Hepatocyte (in vitro differentiated cells): ENCODE measurements around the gene RMC1. TPM values are rescaled to one million over a fixed set of nuclear protein-coding genes. Genes with fewer than 3 reads are reported as not detected.

ENCODE experiments used
- DNase-seq: peaks from one replicate; pipeline ENCODE4 v3.0.0-alpha.2; 2016; ENCODE audit warnings: low spot score
- H2AFZ ChIP-seq: fragments of 200-600 bp; sonication (generic); 2 replicates; pipeline ENCODE4 v1.6.0; 2016; ENCODE audit warnings: antibody characterized with exemption, mild to moderate bottlenecking
- H3K27ac ChIP-seq: fragments of 200-600 bp; sonication (generic); 2 replicates; pipeline ENCODE4 v1.5.1; 2016; ENCODE audit warnings: mild to moderate bottlenecking
- H3K27me3 ChIP-seq: fragments of 200-600 bp; sonication (generic); 2 replicates; pipeline ENCODE4 v1.6.1; 2016
- H3K36me3 ChIP-seq: fragments of 200-600 bp; sonication (generic); replicated peaks from 2 replicates; pipeline ENCODE4 v1.5.1; 2016; ENCODE audit warnings: low read depth; ENCODE audit not compliant: insufficient read depth
- H3K4me1 ChIP-seq: fragments of 200-600 bp; sonication (generic); 2 replicates; pipeline ENCODE4 v1.5.1; 2016; ENCODE audit warnings: mild to moderate bottlenecking, moderate library complexity; ENCODE audit not compliant: insufficient read depth
- H3K4me2 ChIP-seq: fragments of 200-600 bp; sonication (generic); 2 replicates; pipeline ENCODE4 v1.6.0; 2016
- H3K4me3 ChIP-seq: fragments of 200-600 bp; sonication (generic); 2 replicates; pipeline ENCODE4 v1.5.1; 2016; ENCODE audit warnings: mild to moderate bottlenecking
- H3K79me2 ChIP-seq: fragments of 200-600 bp; sonication (generic); 2 replicates; pipeline ENCODE4 v1.6.0; 2017; ENCODE audit warnings: mild to moderate bottlenecking
- H3K9me2 ChIP-seq: fragments of 200-600 bp; sonication (generic); replicated peaks from 2 replicates; pipeline ENCODE4 v1.6.0; 2017; ENCODE audit warnings: mild to moderate bottlenecking; ENCODE audit not compliant: insufficient read depth
- H3K9me3 ChIP-seq: fragments of 200-600 bp; sonication (generic); 2 replicates; pipeline ENCODE4 v1.5.1; 2016; ENCODE audit warnings: low read depth, mild to moderate bottlenecking
- H4K20me1 ChIP-seq: fragments of 200-600 bp; sonication (generic); 2 replicates; pipeline ENCODE4 v1.6.0; 2016; ENCODE audit warnings: mild to moderate bottlenecking; ENCODE audit not compliant: insufficient read depth, poor library complexity, severe bottlenecking
- EZH2 ChIP-seq: fragments of 200-600 bp; sonication (generic); IDR thresholded peaks from 2 replicates; pipeline ENCODE4 v1.6.1; 2016; ENCODE audit warnings: antibody characterized with exemption, mild to moderate bottlenecking, borderline replicate concordance
- EZH2phosphoT487 ChIP-seq: fragments of 200-600 bp; sonication (generic); IDR thresholded peaks from one replicate; pipeline ENCODE4 v1.6.1; 2018; ENCODE audit warnings: antibody characterized with exemption, mild to moderate bottlenecking, low read depth, moderate library complexity; ENCODE audit not compliant: unreplicated experiment, severe bottlenecking
- WGBS: methylation state at CpG from one replicate; pipeline ENCODE4 v1.1.6; 2016; ENCODE audit warnings: low lambda C conversion rate; ENCODE audit errors: missing lambda C conversion rate; 5-methylcytosine and 5-hydroxymethylcytosine counted together
- polyA plus RNA-seq: library from polyadenylated mRNA; unstranded; fragments of >200 nt; fragmentation: Nextera tagmentation; extraction: Ambion mirVana; gene quantifications from 2 replicates; pipeline ENCODE4 v1.2.1, GENCODE V29; 2016
- total RNA-seq: library from RNA; depleted of rRNA; stranded (reverse); fragments of >200 nt; gene quantifications from 2 replicates; pipeline ENCODE4 v1.2.3, GENCODE V29; 2014
- TF ChIP-seq, protein P1 (sequence below): fragments of 200-600 bp; sonication (generic); IDR thresholded peaks from 2 replicates; pipeline ENCODE4 v1.5.1; 2016; ENCODE audit warnings: antibody characterized with exemption, mild to moderate bottlenecking; ENCODE audit not compliant: poor library complexity

RMC1 gene
- total and polyA plus RNA-seq, 2 experiments from 2014 or later: 26.6 to 37.1 TPM

DNA sequence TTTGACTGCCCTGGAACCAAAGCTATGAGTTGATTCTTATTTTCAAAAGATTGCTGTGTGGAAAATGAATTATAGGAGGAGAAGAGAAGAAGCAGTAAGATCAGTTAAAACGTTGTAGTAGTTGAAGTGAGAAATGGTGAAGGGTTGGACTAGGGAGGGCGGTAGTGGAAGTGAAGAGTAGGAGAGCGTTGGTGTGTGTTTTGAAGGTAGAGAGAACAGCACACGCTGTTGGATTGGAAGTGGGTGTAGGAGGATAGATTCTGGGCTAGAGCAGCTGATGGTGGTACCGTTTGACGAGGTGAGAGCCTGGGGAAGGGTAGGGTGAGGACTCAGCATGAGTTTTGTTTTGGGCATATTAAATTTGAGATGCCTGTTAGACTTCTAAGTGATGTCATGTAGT, 31.8 kb upstream of the RMC1 start:
- no peaks in the 10 kb centered on the region for H3K9me3 ChIP-seq
- no peak overlapping the region for H2AFZ ChIP-seq
- no peak overlapping the region for H3K4me3 ChIP-seq
- no peaks in the 10 kb centered on the region for H3K27me3 ChIP-seq
- H3K79me2 ChIP-seq: peaks cover 7% of the 10 kb centered on the region
- H3K4me2 ChIP-seq: no peak overlapping the region
- WGBS: 94% methylated on average over 6 of the region's 6 CpGs
- H3K36me3 ChIP-seq: no peaks in the 10 kb centered on the region
- peaks cover 5% of the 10 kb centered on the region for H4K20me1 ChIP-seq
- DNase-seq: no peak
- no peaks in the 10 kb centered on the region for H3K4me1 ChIP-seq
- no peaks in the 10 kb centered on the region for H3K9me2 ChIP-seq
- no peak overlapping the region for H3K27ac ChIP-seq
- no peak for TF ChIP-seq EZH2
- no peak for TF ChIP-seq EZH2phosphoT487
- TF ChIP-seq, protein P1, sequence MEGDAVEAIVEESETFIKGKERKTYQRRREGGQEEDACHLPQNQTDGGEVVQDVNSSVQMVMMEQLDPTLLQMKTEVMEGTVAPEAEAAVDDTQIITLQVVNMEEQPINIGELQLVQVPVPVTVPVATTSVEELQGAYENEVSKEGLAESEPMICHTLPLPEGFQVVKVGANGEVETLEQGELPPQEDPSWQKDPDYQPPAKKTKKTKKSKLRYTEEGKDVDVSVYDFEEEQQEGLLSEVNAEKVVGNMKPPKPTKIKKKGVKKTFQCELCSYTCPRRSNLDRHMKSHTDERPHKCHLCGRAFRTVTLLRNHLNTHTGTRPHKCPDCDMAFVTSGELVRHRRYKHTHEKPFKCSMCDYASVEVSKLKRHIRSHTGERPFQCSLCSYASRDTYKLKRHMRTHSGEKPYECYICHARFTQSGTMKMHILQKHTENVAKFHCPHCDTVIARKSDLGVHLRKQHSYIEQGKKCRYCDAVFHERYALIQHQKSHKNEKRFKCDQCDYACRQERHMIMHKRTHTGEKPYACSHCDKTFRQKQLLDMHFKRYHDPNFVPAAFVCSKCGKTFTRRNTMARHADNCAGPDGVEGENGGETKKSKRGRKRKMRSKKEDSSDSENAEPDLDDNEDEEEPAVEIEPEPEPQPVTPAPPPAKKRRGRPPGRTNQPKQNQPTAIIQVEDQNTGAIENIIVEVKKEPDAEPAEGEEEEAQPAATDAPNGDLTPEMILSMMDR: no peak

DNA sequence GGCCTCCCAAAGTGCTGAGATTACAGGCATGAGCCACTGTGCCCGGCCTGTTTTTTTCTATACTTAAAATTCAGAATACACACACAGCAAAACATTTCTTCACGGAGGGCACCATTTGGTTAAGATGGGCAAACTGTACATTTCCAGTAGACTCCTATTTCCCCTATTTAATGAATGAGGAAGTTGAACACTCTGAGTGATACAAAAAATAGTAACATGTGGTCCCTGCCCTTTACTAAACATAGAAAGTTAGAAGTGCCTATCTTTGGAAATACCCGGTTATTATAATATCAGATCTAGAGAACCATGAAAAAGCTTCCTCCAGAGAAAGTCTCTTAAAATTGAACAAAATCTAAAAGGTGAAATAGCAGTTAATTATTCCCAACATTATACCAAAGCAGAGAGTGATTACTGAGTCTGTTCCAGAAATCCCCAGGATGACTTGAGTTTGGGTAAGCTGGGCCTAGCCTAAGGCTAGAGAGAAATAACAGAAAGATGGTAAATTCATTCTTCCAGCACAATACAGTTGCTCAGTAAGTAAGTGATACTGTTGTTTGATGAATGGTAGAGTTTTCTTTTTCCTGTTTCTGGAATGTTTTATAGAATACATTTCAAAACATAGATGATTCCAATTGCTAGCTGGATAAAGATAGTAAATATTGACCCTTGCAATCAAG, 23.3 kb upstream of the RMC1 start:
- Histone ChIP-seq H3K9me2 (no peaks in the 10 kb centered on the region), H3K27me3 (no peaks in the 10 kb centered on the region), H3K36me3 (no peaks in the 10 kb centered on the region), H3K4me2 (no peak overlapping the region), H2AFZ (no peak overlapping the region), H3K27ac (no peak overlapping the region), H4K20me1 (no peaks in the 10 kb centered on the region), H3K9me3 (no peaks in the 10 kb centered on the region), H3K4me1 (no peaks in the 10 kb centered on the region), H3K79me2 (no peaks in the 10 kb centered on the region), H3K4me3 (no peak overlapping the region)
- 98% methylated on average over 3 of the region's 3 CpGs for WGBS
- TF ChIP-seq EZH2phosphoT487 (no peak), EZH2 (no peak)
- TF ChIP-seq, protein P1: no peak
- DNase-seq: no peak

GRCh38 chr18:23484561-23485182, 18.6 kb upstream of the RMC1 start:
- TF ChIP-seq EZH2: no peak
- no peak for TF ChIP-seq EZH2phosphoT487
- TF ChIP-seq, protein P1: no peak

More at GRCh38 chr18:23484561-23485182, 18.6 kb upstream of the RMC1 start:
- 68% methylated on average over 8 of the region's 8 CpGs for WGBS
- Histone ChIP-seq H3K9me3 (no peaks in the 10 kb centered on the region), H3K4me3 (no peak overlapping the region), H3K4me2 (no peak overlapping the region), H3K79me2 (no peaks in the 10 kb centered on the region), H3K27ac (no peak overlapping the region), H2AFZ (no peak overlapping the region), H3K9me2 (no peaks in the 10 kb centered on the region), H3K36me3 (no peaks in the 10 kb centered on the region), H3K4me1 (no peaks in the 10 kb centered on the region), H4K20me1 (no peaks in the 10 kb centered on the region), H3K27me3 (no peaks in the 10 kb centered on the region)
- DNase-seq: no peak
